ENCODE results near the gene PPP1R2.
"Not testable (repeated sequence)": the region's sequence is repeated elsewhere in the genome, so short reads cannot be mapped to it uniquely, and the experiment has no call there.

PPP1R2 gene

DNA sequence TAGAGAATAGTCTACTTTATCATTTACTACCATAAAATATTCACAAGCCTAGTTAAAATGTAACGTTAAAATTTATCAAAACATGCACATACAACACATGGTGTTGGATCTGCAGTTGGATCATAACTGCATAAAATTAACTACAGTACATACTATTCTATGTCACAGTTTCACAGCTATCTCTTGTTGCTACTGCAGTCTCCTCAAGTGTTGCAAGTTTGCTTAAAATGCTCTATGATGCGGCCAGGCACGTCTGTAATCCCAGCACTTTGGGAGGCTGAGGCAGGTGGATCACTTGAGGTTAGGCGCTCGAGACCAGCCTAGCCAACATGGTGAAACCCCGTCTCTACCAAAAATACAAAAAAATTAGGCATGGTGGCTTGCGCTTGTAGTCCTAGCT is 10.3 kb downstream of the PPP1R2 start:
- DNase-seq, result no peak

- no peak for DNase-seq
Observed at GRCh38 chr3:195532345-195532744, 10.8 kb downstream of the PPP1R2 start.

DNA sequence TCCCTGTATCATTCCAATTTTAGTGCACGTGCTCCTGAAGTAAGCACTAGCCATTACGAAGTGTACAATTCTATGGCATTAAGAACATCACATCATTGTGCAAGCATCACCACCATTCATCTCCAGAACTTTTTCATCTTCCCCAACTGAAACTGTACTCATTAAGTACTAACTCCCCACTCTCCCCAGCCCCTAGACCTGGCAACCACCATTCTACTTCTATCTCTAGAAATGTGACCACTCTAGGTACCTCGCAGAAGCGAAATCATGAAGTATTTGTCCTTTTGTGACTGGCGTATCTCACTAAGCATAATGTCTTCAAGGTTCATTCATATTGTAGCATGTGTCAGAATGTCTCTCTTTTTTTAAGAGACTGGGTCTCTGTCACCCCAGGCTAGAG is 11.4 kb downstream of the PPP1R2 start:
- no peak for DNase-seq

- no peak for DNase-seq
Observed at GRCh38 chr3:195526492-195526891, 16.6 kb downstream of the PPP1R2 start.

- peak in 1 of 2 donors; percentile 24 for DNase-seq
Observed at GRCh38 chr3:195524171-195524896, 18.8 kb downstream of the PPP1R2 start.

DNA sequence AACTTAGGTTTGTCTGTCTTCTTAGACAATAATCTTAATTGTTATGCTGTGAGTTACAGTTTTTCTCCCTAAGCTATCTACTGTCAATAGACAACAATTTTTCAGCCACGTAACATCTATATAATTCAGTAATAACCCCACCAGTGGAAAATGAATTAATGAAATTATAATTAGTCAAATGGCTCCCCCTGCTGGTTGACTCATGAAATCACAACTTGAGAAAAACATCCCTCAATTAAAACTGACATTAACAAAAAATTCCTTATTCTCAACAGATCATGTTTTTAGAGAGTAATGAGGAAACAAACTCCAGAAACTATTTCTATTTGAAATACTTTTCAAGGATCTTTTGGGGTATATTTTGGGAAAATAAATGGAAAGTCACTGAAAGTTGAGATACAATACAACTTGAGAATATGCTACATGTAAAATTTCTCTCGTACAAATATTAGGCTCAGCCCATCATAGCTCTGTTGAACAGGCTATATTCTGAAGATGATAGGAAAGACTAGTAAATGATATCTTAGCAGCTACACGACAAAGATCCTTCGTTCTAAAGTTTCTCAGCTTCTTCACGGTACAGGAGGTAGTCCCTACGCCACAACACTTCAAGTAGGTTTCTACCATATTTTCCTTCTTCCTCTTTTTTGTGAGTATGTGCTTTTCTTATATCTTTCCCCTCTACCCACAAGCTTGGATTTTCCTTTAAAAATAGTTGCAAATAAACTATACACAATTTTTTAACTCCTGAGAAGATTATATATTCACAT is 20.7 kb downstream of the PPP1R2 start:
- peak in 1 of 2 donors; percentile 65 for DNase-seq

GRCh38 chr3:195517030-195517429 is 26.1 kb downstream of the PPP1R2 start:
- DNase-seq, result no peak

GRCh38 chr3:195514610-195515235 is 28.4 kb downstream of the PPP1R2 start:
- not testable (repeated sequence) for DNase-seq

DNA sequence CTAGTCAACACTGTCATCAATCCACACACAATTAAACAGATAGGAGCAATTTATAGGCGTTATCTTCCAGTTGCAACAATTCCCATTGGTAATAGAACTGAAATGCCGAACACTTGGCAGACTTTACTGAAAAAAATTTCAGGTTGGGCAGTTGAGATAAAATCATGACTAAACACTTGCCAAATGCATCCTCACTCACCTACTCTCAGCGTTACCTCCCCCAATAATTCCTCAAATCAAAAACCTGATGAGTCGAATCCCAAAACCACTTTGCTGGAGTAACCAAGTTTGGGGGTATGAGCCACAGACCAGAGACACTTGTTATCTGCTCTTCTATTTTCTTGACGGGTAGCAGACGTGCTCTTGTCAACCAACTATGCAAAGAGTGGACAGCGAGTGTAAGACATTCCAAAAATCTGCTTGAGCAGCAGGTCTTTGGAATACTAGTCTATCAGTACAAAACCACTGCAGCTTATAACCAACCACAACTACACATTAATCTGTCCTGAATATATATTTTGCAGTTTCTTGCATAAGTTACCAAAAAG is 30.3 kb downstream of the PPP1R2 start:
- no peak for DNase-seq

GRCh38 chr3:195511136-195511535 is 32.0 kb downstream of the PPP1R2 start:
- no peak for DNase-seq

- no peak for DNase-seq
Observed at GRCh38 chr3:195508185-195508584, 34.9 kb downstream of the PPP1R2 start.

- no peak for DNase-seq
Observed at GRCh38 chr3:195475614-195476013, 67.5 kb downstream of the PPP1R2 start.

- DNase-seq, result not testable (repeated sequence)
Observed at GRCh38 chr3:195475116-195475515, 68.0 kb downstream of the PPP1R2 start.

- DNase-seq, result no peak
Observed at GRCh38 chr3:195468841-195469240, 74.3 kb downstream of the PPP1R2 start.

DNA sequence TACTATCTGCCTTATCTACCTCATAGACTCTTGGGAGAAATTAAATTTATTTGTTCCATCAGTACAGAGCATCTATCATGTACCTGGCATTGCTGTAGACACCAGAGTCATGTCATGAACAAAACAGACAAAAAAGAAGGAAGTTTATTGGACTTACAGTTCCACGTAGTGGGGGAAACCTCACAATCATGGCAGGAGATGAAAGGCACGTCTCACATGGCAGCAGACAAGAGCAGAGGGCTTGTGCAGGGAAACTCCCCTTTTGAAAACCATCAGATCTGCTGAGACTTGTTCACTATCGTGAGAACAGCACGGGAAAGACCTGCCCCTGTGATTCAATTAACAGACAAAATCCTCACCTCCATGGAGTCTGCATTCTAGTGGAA is 74.7 kb downstream of the PPP1R2 start:
- no peak for DNase-seq

- DNase-seq, result no peak
Observed at GRCh38 chr3:195467641-195468390, 75.3 kb downstream of the PPP1R2 start.

- no peak for DNase-seq
Observed at GRCh38 chr3:195466251-195466650, 76.9 kb downstream of the PPP1R2 start.

All from CD4-positive, alpha-beta T cell treated with Interleukin-1 beta for 1 hour (primary cell).